SK-N-SH (cell line): ENCODE data around the gene ACOXL. TPM values are rescaled to one million over a fixed set of nuclear protein-coding genes. Genes with fewer than 3 reads are reported as not detected.

Experiments used
- CTCF ChIA-PET: fragments of 300-600, 350-600 bp; formaldehyde crosslinking; extraction: SDS; loops from one replicate; lab custom pipeline; 2021; lab: Yijun Ruan, JAX
- POLR2A ChIA-PET: fragments of 350-600 bp; sonication (Branson Sonifier 250); formaldehyde crosslinking; extraction: SDS; loops from one replicate; lab custom pipeline; 2020; ENCODE audit warnings: antibody characterized with exemption, inconsistent platforms; lab: Yijun Ruan, JAX
- DNase-seq: peaks from one replicate; pipeline ENCODE4 v3.0.0; 2012
- H2AFZ ChIP-seq: fragments of 200-600 bp; sonication (generic); 2 replicates; pipeline ENCODE4 v1.8.1; 2016; ENCODE audit warnings: antibody characterized with exemption, mild to moderate bottlenecking, low read depth
- H3F3A ChIP-seq: fragments of 200-600 bp; sonication (generic); replicated peaks from 2 replicates; pipeline ENCODE3; 2016; ENCODE audit warnings: antibody characterized with exemption, mild to moderate bottlenecking; ENCODE audit not compliant: insufficient read depth
- H3K27ac ChIP-seq, 2 experiments: fragments of 200-500 bp in 1 of 2; fragments of 200-600 bp in 1 of 2; sonication (Bioruptor generic) in 1 of 2; sonication (generic), shearing (Covaris generic) in 1 of 2; 2 replicates each; pipeline versions ENCODE4 v1.5.1 to v1.6.1; 2014 to 2016; ENCODE audit warnings: low read depth in 2 of 2, inconsistent platforms in 1 of 2, low read length in 1 of 2, mild to moderate bottlenecking in 1 of 2, mixed read lengths in 1 of 2
- H3K27me3 ChIP-seq: fragments of 200-600 bp; sonication (generic), shearing (Covaris generic); 2 replicates; pipeline ENCODE4 v1.6.1; 2016; ENCODE audit warnings: mixed run types; ENCODE audit not compliant: insufficient read depth
- H3K36me3 ChIP-seq, 2 experiments: fragments of 200-500 bp in 1 of 2; fragments of 200-600 bp in 1 of 2; sonication (Bioruptor generic) in 1 of 2; sonication (generic) in 1 of 2; replicated peaks in 1 of 2; 2 replicates each; pipeline versions ENCODE3 to v1.5.1; 2014 to 2016; ENCODE audit warnings: low read length in 1 of 2, mild to moderate bottlenecking in 1 of 2; ENCODE audit not compliant: insufficient read depth in 2 of 2, control insufficient read depth in 1 of 2
- H3K4me1 ChIP-seq, 2 experiments: fragments of 200-500 bp in 1 of 2; fragments of 200-600 bp in 1 of 2; sonication (Bioruptor generic) in 1 of 2; sonication (generic), shearing (Covaris generic) in 1 of 2; 2 replicates each; pipeline versions ENCODE4 v1.5.1 to v1.6.1; 2014 to 2016; ENCODE audit warnings: low read depth in 1 of 2, low read length in 1 of 2, mixed run types in 1 of 2; ENCODE audit not compliant: insufficient read depth in 2 of 2, control insufficient read depth in 1 of 2
- H3K4me2 ChIP-seq: fragments of 200-600 bp; sonication (generic), shearing (Covaris generic); 2 replicates; pipeline ENCODE4 v1.6.1; 2017; ENCODE audit warnings: mixed run types
- H3K4me3 ChIP-seq, 2 experiments: fragments of 200-500 bp in 1 of 2; fragments of 200-600 bp in 1 of 2; sonication (Bioruptor generic) in 1 of 2; sonication (generic), shearing (Covaris generic) in 1 of 2; 2 replicates each; pipeline versions ENCODE4 v1.5.1 to v1.8.1; 2014 to 2016; ENCODE audit warnings: low read depth in 2 of 2, inconsistent platforms in 1 of 2, low read length in 1 of 2, mild to moderate bottlenecking in 1 of 2, mixed read lengths in 1 of 2, moderate library complexity in 1 of 2
- H3K79me2 ChIP-seq: fragments of 200-600 bp; sonication (generic); 2 replicates; pipeline ENCODE4 v1.8.1; 2017; ENCODE audit warnings: mild to moderate bottlenecking; ENCODE audit not compliant: insufficient read depth
- H3K9ac ChIP-seq: fragments of 200-600 bp; sonication (generic); 2 replicates; pipeline ENCODE4 v1.6.1; 2017; ENCODE audit warnings: mixed run types
- H3K9me2 ChIP-seq: fragments of 200-600 bp; sonication (generic); 2 replicates; pipeline ENCODE4 v1.6.1; 2017; ENCODE audit warnings: mixed run types
- H3K9me3 ChIP-seq: fragments of 200-600 bp; sonication (generic); 2 replicates; pipeline ENCODE4 v1.6.1; 2017; ENCODE audit warnings: mixed run types, mild to moderate bottlenecking, moderate library complexity
- H4K20me1 ChIP-seq: fragments of 200-600 bp; sonication (generic); 2 replicates; pipeline ENCODE4 v1.6.1; 2017; ENCODE audit warnings: mild to moderate bottlenecking, mixed run types; ENCODE audit not compliant: insufficient read depth
- FOSL2 ChIP-seq: IDR thresholded peaks from 2 replicates; pipeline ENCODE4 v1.4.0; 2012; ENCODE audit warnings: low read depth, mild to moderate bottlenecking, moderate library complexity, borderline replicate concordance
- IRF3 ChIP-seq: fragments of 150-350 bp; IDR thresholded peaks from 2 replicates; pipeline ENCODE4 v1.6.1; 2016; ENCODE audit warnings: mild to moderate bottlenecking, low read depth, low read length
- MEF2A ChIP-seq: IDR thresholded peaks from 2 replicates; pipeline ENCODE4 v1.4.0; 2012; ENCODE audit warnings: low read depth, borderline replicate concordance
- MXI1 ChIP-seq: IDR thresholded peaks from 2 replicates; pipeline ENCODE4 v1.6.1; 2012; ENCODE audit warnings: mild to moderate bottlenecking, low read depth, low read length, improper control_type of control experiment
- PBX3 ChIP-seq: IDR thresholded peaks from 2 replicates; pipeline ENCODE4; 2012
- REST ChIP-seq: IDR thresholded peaks from 2 replicates; pipeline ENCODE4 v1.6.1; 2012; ENCODE audit warnings: mild to moderate bottlenecking, low read depth, low read length, moderate library complexity
- RXRA ChIP-seq: IDR thresholded peaks from 2 replicates; pipeline ENCODE4 v1.4.0; 2012; ENCODE audit warnings: low read depth, mild to moderate bottlenecking, borderline replicate concordance
- TAF1 ChIP-seq: IDR thresholded peaks from 2 replicates; pipeline ENCODE4 v1.6.1; 2012; ENCODE audit warnings: low read depth, mild to moderate bottlenecking, low read length, moderate library complexity, borderline replicate concordance
- TEAD4 ChIP-seq: IDR thresholded peaks from 2 replicates; pipeline ENCODE4 v1.4.0; 2012; ENCODE audit warnings: mild to moderate bottlenecking, borderline replicate concordance; ENCODE audit not compliant: insufficient read depth
- USF2 ChIP-seq: fragments of 150-350 bp; IDR thresholded peaks from 2 replicates; pipeline ENCODE4 v1.6.1; 2017; ENCODE audit warnings: antibody characterized with exemption, low read length, low read depth, borderline replicate concordance
- WGBS: methylation state at CpG from one replicate; pipeline ENCODE4 v1.1.6; 2017; ENCODE audit warnings: low lambda C conversion rate; 5-methylcytosine and 5-hydroxymethylcytosine counted together
- polyA plus RNA-seq, 3 experiments: library from polyadenylated mRNA; depleted of rRNA; stranded (reverse); fragments of >200 nt; gene quantifications; 2 replicates each; pipeline ENCODE4 v1.2.3, GENCODE V29; 2012

ACOXL gene
- polyA plus RNA-seq, 1 of the 3 experiments (the other 2 are of a cell fraction) = not detected

GRCh38 chr2:110813896-110814295, 81.5 kb downstream of the ACOXL start:
- no peak overlapping the region for H3K9ac ChIP-seq
- TF ChIP-seq TEAD4 (no peak), RXRA (no peak), MEF2A (no peak), USF2 (no peak)
- no peaks in the 10 kb centered on the region for H4K20me1 ChIP-seq
- no peaks in the 10 kb centered on the region for H3K9me3 ChIP-seq
- no peaks in the 10 kb centered on the region; a peak in 1 of 4 replicates for H3K4me1 ChIP-seq
- ChIA-PET CTCF (interaction anchor here (0.6 to 3.4 kb wide), 3 partner anchors 16 to 307 kb away, joined by 3 to 23 read pairs (median 10); partner anchors contain the start of gene BCL2L11), POLR2A (interaction anchor here (1.8 kb wide), 1 partner anchor 307 kb away, joined by 6 read pairs; the partner anchor contains the start of gene BCL2L11)
- H3F3A ChIP-seq = no peaks in the 10 kb centered on the region
- H3K36me3 ChIP-seq = no peaks in the 10 kb centered on the region
- H3K4me3 ChIP-seq = no peak overlapping the region
- WGBS = 46% methylated on average over 5 of the region's 5 CpGs
- DNase-seq = no peak
- H3K27me3 ChIP-seq = no peaks in the 10 kb centered on the region; the same call in 1 of the 2 replicates
- H2AFZ ChIP-seq = no peak overlapping the region
- no peaks in the 10 kb centered on the region for H3K9me2 ChIP-seq
- no peaks in the 10 kb centered on the region for H3K79me2 ChIP-seq
- no peak overlapping the region for H3K27ac ChIP-seq
- H3K4me2 ChIP-seq = no peak overlapping the region

- H3K79me2 ChIP-seq = no peaks in the 10 kb centered on the region
- no peak overlapping the region for H3K9ac ChIP-seq
- TF ChIP-seq FOSL2 (no peak), REST (no peak), USF2 (no peak), MXI1 (no peak), PBX3 (no peak), TAF1 (no peak), IRF3 (no peak)
- WGBS = 44% methylated on average over 1 of the region's 1 CpG
- no peaks in the 10 kb centered on the region for H3K9me3 ChIP-seq
- POLR2A ChIA-PET = no interaction called here
- no peak for DNase-seq
- H3K4me2 ChIP-seq = no peak overlapping the region
- no peaks in the 10 kb centered on the region for H3K36me3 ChIP-seq
- no peak overlapping the region for H3K4me3 ChIP-seq
- no peak overlapping the region for H3K27ac ChIP-seq
- no peaks in the 10 kb centered on the region; the same call in 1 of the 2 replicates for H3K27me3 ChIP-seq
- CTCF ChIA-PET = interaction anchor here (0.9 kb wide), 2 partner anchors 10 to 18 kb away, joined by 3 to 4 read pairs; no protein-coding TSS in a partner anchor
- no peaks in the 10 kb centered on the region; a peak in 1 of 4 replicates for H3K4me1 ChIP-seq
- no peaks in the 10 kb centered on the region for H3F3A ChIP-seq
- H2AFZ ChIP-seq = no peak overlapping the region
- no peaks in the 10 kb centered on the region for H4K20me1 ChIP-seq
- H3K9me2 ChIP-seq = no peaks in the 10 kb centered on the region
These were observed 83.6 kb downstream of the ACOXL start for GRCh38 chr2:110815938-110816337.
